Type B pancreatic cell (in vitro differentiated cells): ENCODE results near the gene HP1BP3. TPM values are rescaled to one million over a fixed set of nuclear protein-coding genes. Genes with fewer than 3 reads are reported as not detected.
"Not testable (repeated sequence)": the region's sequence is repeated elsewhere in the genome, so short reads cannot be mapped to it uniquely, and the experiment has no call there.

Experiments
- DNase-seq: peaks from one replicate; pipeline ENCODE4 v3.0.0; 2021; ENCODE audit warnings: mixed read lengths; ENCODE audit not compliant: unreplicated experiment; ENCODE audit errors: extremely low spot score
- H3K27ac Mint-ChIP-seq: 2 replicates; pipeline ENCODE4 v1.8.0; 2021; ENCODE audit warnings: mild to moderate bottlenecking, mixed read lengths
- H3K27me3 Mint-ChIP-seq: 2 replicates; pipeline ENCODE4 v1.8.0; 2021; ENCODE audit warnings: mixed read lengths
- H3K36me3 Mint-ChIP-seq: 2 replicates; pipeline ENCODE4 v1.8.0; 2021; ENCODE audit warnings: mixed read lengths
- H3K4me1 Mint-ChIP-seq: one replicate; pipeline ENCODE4 v1.8.0; 2021; ENCODE audit warnings: mixed read lengths; ENCODE audit not compliant: unreplicated experiment
- H3K4me3 Mint-ChIP-seq: 2 replicates; pipeline ENCODE4 v1.8.0; 2021; ENCODE audit warnings: mild to moderate bottlenecking, mixed read lengths
- H3K9me3 Mint-ChIP-seq: 2 replicates; pipeline ENCODE4 v1.8.0; 2021; ENCODE audit warnings: mixed read lengths
- total RNA-seq: library from RNA; stranded (reverse); gene quantifications from 2 replicates; pipeline ENCODE4 v1.2.1, GENCODE V29; 2021; ENCODE audit warnings: low replicate concordance
- TF ChIP-seq, protein P1 (sequence below): fragments of 200-600 bp; sonication (generic); conservative IDR thresholded peaks from 2 replicates; pipeline ENCODE4 v1.5.0; 2021; ENCODE audit warnings: antibody characterized with exemption, mild to moderate bottlenecking

The HP1BP3 gene
- total RNA-seq, 1 donor from 2014 or later: 326 TPM

DNA sequence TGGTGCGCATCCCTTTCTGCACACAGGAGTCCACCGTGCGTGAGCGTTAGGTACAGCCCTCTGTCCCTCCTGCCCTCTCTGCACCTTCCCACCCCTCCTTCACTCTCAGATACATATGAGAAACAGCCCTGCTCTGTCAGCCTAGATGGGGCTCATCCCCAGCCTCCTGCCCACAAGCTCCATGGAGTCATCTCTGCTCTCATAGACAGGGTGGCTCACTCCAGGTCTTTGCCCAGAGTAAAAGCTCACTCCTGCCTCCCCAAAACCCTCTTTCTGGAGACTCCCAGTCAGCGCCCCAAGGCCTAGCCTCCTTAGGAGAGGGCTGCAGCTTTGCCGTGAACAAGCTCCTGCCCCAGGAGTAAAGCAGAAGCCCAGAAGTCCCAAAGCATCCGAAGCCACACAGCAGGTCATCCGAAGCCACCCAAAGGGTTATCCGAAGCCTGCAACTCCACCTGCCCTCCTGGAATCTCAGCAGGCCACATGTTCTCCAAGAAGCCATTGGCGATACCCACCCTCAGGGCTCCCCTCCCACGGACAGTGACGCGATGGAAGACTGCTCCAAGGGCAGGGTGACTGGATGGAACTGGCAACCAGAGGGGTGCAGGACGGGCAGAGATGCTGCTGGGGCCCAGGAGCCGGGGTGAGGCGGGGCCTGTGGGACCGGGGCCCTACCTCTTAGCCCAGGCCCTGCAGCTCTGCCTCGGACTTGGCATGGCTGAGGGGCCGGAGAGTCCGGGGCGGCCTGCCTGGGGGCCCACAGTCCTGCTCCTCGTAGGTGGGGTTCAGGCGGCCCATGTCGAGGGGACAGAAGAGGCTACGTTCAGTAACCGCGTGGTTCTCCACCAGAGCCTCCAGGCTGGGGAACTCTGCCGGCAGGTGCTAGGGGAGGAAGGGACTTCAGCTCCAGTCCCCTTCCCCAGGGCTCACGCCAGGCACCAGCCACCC, 65.7 kb downstream of the HP1BP3 start:
- TF ChIP-seq, protein P1, sequence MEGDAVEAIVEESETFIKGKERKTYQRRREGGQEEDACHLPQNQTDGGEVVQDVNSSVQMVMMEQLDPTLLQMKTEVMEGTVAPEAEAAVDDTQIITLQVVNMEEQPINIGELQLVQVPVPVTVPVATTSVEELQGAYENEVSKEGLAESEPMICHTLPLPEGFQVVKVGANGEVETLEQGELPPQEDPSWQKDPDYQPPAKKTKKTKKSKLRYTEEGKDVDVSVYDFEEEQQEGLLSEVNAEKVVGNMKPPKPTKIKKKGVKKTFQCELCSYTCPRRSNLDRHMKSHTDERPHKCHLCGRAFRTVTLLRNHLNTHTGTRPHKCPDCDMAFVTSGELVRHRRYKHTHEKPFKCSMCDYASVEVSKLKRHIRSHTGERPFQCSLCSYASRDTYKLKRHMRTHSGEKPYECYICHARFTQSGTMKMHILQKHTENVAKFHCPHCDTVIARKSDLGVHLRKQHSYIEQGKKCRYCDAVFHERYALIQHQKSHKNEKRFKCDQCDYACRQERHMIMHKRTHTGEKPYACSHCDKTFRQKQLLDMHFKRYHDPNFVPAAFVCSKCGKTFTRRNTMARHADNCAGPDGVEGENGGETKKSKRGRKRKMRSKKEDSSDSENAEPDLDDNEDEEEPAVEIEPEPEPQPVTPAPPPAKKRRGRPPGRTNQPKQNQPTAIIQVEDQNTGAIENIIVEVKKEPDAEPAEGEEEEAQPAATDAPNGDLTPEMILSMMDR: no peak
- no peak overlapping the region for H3K4me3 Mint-ChIP-seq
- H3K9me3 Mint-ChIP-seq: no peaks in the 10 kb centered on the region
- H3K36me3 Mint-ChIP-seq: no peaks in the 10 kb centered on the region
- no peak overlapping the region for H3K27ac Mint-ChIP-seq
- H3K27me3 Mint-ChIP-seq: peaks cover 32% of the 10 kb centered on the region
- peaks cover 3% of the 10 kb centered on the region for H3K4me1 Mint-ChIP-seq
- DNase-seq: no peak

DNA sequence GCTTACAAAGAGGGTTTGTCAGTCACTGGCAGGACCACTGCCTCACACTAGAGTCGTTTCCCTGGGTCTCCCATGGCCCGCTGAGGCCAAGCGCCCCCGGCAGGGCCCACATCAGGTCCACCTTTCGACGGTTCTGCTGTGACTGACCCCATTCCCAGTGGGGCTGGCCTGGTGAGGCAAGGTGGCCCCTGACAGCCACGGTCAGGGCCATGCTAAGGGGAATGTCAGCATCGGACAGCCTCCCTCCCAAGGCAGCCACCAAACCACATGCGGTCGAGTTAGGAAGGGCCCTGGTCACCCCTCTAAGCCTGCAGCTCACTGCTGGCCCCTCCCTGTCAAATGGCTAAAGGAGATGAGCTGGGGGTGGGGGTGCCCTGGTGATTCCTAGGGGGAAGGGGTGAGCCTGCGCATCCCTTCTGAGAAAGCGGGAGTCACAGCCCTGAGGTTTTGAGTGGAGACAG, 66.4 kb downstream of the HP1BP3 start:
- Mint-ChIP-seq H3K9me3 (no peaks in the 10 kb centered on the region), H3K36me3 (no peaks in the 10 kb centered on the region), H3K4me1 (peaks cover 3% of the 10 kb centered on the region), H3K4me3 (no peak overlapping the region), H3K27ac (no peak overlapping the region), H3K27me3 (peaks cover 36% of the 10 kb centered on the region)
- TF ChIP-seq, protein P1: no peak
- DNase-seq: no peak

DNA sequence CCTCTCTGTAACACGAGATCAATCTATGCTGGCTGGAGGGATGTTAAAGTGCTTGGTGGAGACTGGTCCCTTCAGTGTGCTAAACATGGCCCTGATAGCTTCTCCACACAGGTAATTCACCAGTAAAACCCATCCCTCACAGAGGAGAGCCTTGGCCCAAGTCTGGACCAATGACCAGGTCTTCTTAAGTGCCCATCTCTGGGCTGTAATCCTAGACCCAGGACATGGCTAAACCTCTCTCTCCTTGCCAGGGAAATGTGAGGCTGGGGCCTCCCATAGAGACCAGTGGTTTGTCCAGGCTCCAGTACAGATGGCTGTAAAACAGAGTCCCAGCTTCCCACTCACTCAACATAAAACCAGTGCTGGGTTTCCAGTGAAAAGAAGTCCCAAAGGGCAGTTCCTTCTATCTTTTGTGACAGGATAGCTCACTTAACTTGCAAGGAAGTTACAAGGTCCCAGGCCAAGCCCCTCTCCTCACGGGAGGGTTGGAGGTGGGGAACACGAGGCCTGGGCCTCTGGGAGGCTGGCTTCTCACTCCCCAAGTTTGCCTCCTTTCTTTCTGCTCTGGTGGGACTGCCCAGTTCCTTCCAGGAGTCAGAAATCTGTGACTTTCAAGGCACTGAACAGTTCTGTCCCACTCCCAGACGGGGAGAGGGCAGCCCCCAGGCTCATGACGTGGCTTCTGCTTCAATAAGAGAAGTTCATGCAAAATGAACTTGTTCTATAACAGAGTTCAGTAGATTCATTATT, 67.1 kb downstream of the HP1BP3 start:
- Mint-ChIP-seq H3K4me1 (peaks cover 3% of the 10 kb centered on the region), H3K9me3 (no peaks in the 10 kb centered on the region), H3K27me3 (peaks cover 36% of the 10 kb centered on the region), H3K27ac (no peak overlapping the region), H3K4me3 (peak overlapping the region; percentile 31), H3K36me3 (no peaks in the 10 kb centered on the region)
- DNase-seq: no peak
- TF ChIP-seq, protein P1: no peak

DNA sequence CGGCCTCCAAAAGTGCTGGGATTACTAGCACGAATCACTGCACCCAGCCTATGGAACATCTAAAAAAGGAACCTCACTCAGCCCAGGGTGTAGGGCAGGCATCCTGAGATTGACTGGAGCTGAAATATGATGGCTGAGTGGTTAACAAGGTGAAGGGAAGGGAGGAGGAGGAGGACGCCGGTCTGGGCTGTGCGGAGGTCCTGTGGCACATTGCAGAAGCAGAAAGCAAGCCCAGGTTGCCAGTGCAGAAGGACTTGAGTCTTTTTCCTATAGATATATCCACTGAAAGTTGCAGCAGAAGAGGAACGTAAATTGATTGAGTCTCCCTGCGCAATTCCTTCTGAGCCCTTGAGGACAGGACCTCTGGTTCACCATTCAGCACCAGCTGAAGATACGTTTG, 67.8 kb downstream of the HP1BP3 start:
- peak overlapping the region; percentile 75 for H3K4me3 Mint-ChIP-seq
- H3K9me3 Mint-ChIP-seq: no peaks in the 10 kb centered on the region
- TF ChIP-seq, protein P1: no peak
- peaks cover 3% of the 10 kb centered on the region for H3K4me1 Mint-ChIP-seq
- no peaks in the 10 kb centered on the region for H3K36me3 Mint-ChIP-seq
- H3K27ac Mint-ChIP-seq: no peak overlapping the region
- no peak for DNase-seq
- H3K27me3 Mint-ChIP-seq: peaks cover 36% of the 10 kb centered on the region

GRCh38 chr1:20718343-20718882, 68.7 kb downstream of the HP1BP3 start:
- H3K9me3 Mint-ChIP-seq, DNase-seq, H3K36me3 Mint-ChIP-seq, H3K4me1 Mint-ChIP-seq: not testable (repeated sequence)
- Mint-ChIP-seq H3K4me3 (peak overlapping the region; percentile 81), H3K27ac (peak overlapping the region; percentile 37), H3K27me3 (peaks cover 36% of the 10 kb centered on the region)
